ENCODE results near the gene KRT8.

Gene KRT8

GRCh38 chr12:52904509-52905300 is at the start of gene KRT8:
Gene KRT8 (minus strand): TSS chr12:52905076. CDS start chr12:52904981, 95 bp downstream.
- peak in 1 of 2 experiments; percentile 40 for DNase-seq

GRCh38 chr12:52953181-52953841 is 48.4 kb upstream of the KRT8 start:
- DNase-seq, result no peak

GRCh38 chr12:52952076-52952801 is 47.4 kb upstream of the KRT8 start:
- no peak for DNase-seq

GRCh38 chr12:52951640-52952039 is 46.8 kb upstream of the KRT8 start:
- DNase-seq, result no peak

- DNase-seq, result no peak
Measured at GRCh38 chr12:52951126-52951525, 46.2 kb upstream of the KRT8 start.

- DNase-seq, result no peak
Measured at GRCh38 chr12:52950553-52950952, 45.7 kb upstream of the KRT8 start.

GRCh38 chr12:52949413-52950331 is 44.8 kb upstream of the KRT8 start:
- DNase-seq, result no peak

- DNase-seq, result no peak
Measured at GRCh38 chr12:52947738-52948423, 43.0 kb upstream of the KRT8 start.

- no peak for DNase-seq
Measured at GRCh38 chr12:52946797-52947547, 42.1 kb upstream of the KRT8 start.

GRCh38 chr12:52946334-52946733 is 41.5 kb upstream of the KRT8 start:
- DNase-seq, result no peak

- no peak for DNase-seq
Measured at GRCh38 chr12:52945389-52946232, 40.7 kb upstream of the KRT8 start.

- no peak for DNase-seq
Measured at GRCh38 chr12:52944683-52945388, 40.0 kb upstream of the KRT8 start.

- no peak for DNase-seq
Measured at GRCh38 chr12:52942901-52943181, 38.0 kb upstream of the KRT8 start.

- DNase-seq, result no peak
Measured at GRCh38 chr12:52942066-52942900, 37.4 kb upstream of the KRT8 start.

- DNase-seq, result no peak
Measured at GRCh38 chr12:52929538-52929937, 24.7 kb upstream of the KRT8 start.

- no peak for DNase-seq
Measured at GRCh38 chr12:52927964-52928363, 23.1 kb upstream of the KRT8 start.

- DNase-seq, result no peak
Measured at GRCh38 chr12:52926596-52927234, 21.8 kb upstream of the KRT8 start.

Measured in NCI-H1930 (cell line).